H1 (cell line): ENCODE data around the gene DET1. TPM values are rescaled to one million over a fixed set of nuclear protein-coding genes. Genes with fewer than 3 reads are reported as not detected.

Experiments
- CTCF ChIA-PET: fragments of 300-600 bp; sonication (Branson Sonifier 250); formaldehyde crosslinking; loops from one replicate; lab custom pipeline; 2021; ENCODE audit not compliant: partially characterized antibody; lab: Charles Lee
- POLR2A ChIA-PET: fragments of 300-600 bp; sonication (Branson Sonifier 250); formaldehyde crosslinking; loops from one replicate; lab custom pipeline; 2021; ENCODE audit warnings: inconsistent platforms; ENCODE audit not compliant: partially characterized antibody; lab: Charles Lee
- DNase-seq, 2 experiments: peaks; one replicate each; pipeline versions ENCODE4 v3.0.0 to v3.0.0-alpha.2; 2010 to 2022; ENCODE audit warnings: low spot score in 2 of 2, low read depth in 1 of 2, mixed read lengths in 1 of 2
- FAIRE-seq: peaks from 2 replicates; lab custom pipeline; 2011; peaks lifted over from hg19 to GRCh38; lab: Jason Lieb, UNC
- H2AFZ ChIP-seq: 2 replicates; pipeline ENCODE4 v1.8.1; 2012; ENCODE audit warnings: low read length, inconsistent platforms
- H2AK5ac ChIP-seq: 2 replicates; pipeline ENCODE4 v1.6.1; 2013; ENCODE audit warnings: low read depth, low read length
- H2BK120ac ChIP-seq: replicated peaks from 2 replicates; pipeline ENCODE3; 2013; ENCODE audit warnings: low read depth, low read length, inconsistent platforms
- H2BK12ac ChIP-seq: 2 replicates; pipeline ENCODE4 v1.6.1; 2013; ENCODE audit warnings: low read depth, low read length
- H2BK15ac ChIP-seq: 2 replicates; pipeline ENCODE4 v1.6.1; 2013; ENCODE audit warnings: low read length
- H2BK20ac ChIP-seq: 2 replicates; pipeline ENCODE4 v1.6.1; 2013; ENCODE audit warnings: low read length
- H2BK5ac ChIP-seq: 2 replicates; pipeline ENCODE4 v1.6.1; 2013; ENCODE audit warnings: low read depth, low read length
- H3K14ac ChIP-seq: 2 replicates; pipeline ENCODE4 v1.6.1; 2013; ENCODE audit warnings: inconsistent platforms; ENCODE audit not compliant: insufficient read length
- H3K18ac ChIP-seq: 2 replicates; pipeline ENCODE4 v1.6.1; 2013; ENCODE audit warnings: low read length; ENCODE audit errors: extremely low read depth
- H3K23ac ChIP-seq: 2 replicates; pipeline ENCODE4 v1.6.1; 2013; ENCODE audit warnings: inconsistent platforms; ENCODE audit not compliant: insufficient read length
- H3K23me2 ChIP-seq: 2 replicates; pipeline ENCODE4 v1.6.1; 2013; ENCODE audit warnings: low read depth, low read length
- H3K27ac ChIP-seq: 2 replicates; pipeline ENCODE4 v1.6.1; 2011; ENCODE audit warnings: low read depth, low read length, inconsistent platforms
- H3K27me3 ChIP-seq, 4 experiments: replicated peaks in 1 of 4; 1 replicate in 1 of 4; 2 replicates in 3 of 4; pipeline versions ENCODE4 v1.6.1 to v1.8.1; 2011 to 2013; ENCODE audit warnings: low read length in 3 of 4, mild to moderate bottlenecking in 3 of 4, inconsistent platforms in 2 of 4, mixed read lengths in 2 of 4, moderate library complexity in 1 of 4; ENCODE audit not compliant: control insufficient read depth in 3 of 4, insufficient read depth in 3 of 4; ENCODE audit errors: extremely low read depth in 1 of 4
- H3K36me3 ChIP-seq, 4 experiments: 2 replicates each; pipeline versions ENCODE4 v1.6.1 to v1.8.1; 2011 to 2013; ENCODE audit warnings: mild to moderate bottlenecking in 4 of 4, low read length in 3 of 4, moderate library complexity in 2 of 4, control low read depth in 1 of 4, inconsistent platforms in 1 of 4; ENCODE audit not compliant: insufficient read depth in 4 of 4, control insufficient read depth in 2 of 4
- H3K4ac ChIP-seq: replicated peaks from 2 replicates; pipeline ENCODE3; 2013; ENCODE audit warnings: low read length, low read depth, mixed read lengths, inconsistent platforms; ENCODE audit not compliant: insufficient read length
- H3K4me1 ChIP-seq, 4 experiments: replicated peaks in 1 of 4; 1 replicate in 1 of 4; 2 replicates in 3 of 4; pipeline versions ENCODE4 v1.6.1 to v1.8.1; 2011 to 2013; ENCODE audit warnings: low read length in 3 of 4, inconsistent platforms in 2 of 4, mixed read lengths in 1 of 4; ENCODE audit not compliant: insufficient read depth in 4 of 4, control insufficient read depth in 3 of 4
- H3K4me2 ChIP-seq, 2 experiments: 2 replicates each; pipeline versions ENCODE4 v1.6.1 to v1.8.1; 2011 to 2013; ENCODE audit warnings: low read depth in 2 of 2, low read length in 2 of 2, control low read depth in 1 of 2, inconsistent platforms in 1 of 2, mild to moderate bottlenecking in 1 of 2; ENCODE audit not compliant: insufficient read depth in 1 of 2
- H3K4me3 ChIP-seq, 4 experiments: fragments of 200-600, 300-600 bp in 1 of 4; sonication (generic), shearing (Covaris generic), sonication (Bioruptor Twin) in 1 of 4; 2 replicates each; pipeline versions ENCODE4 v1.5.1 to v1.8.1; 2011 to 2016; ENCODE audit warnings: low read length in 4 of 4, low read depth in 3 of 4, control low read depth in 2 of 4, inconsistent platforms in 2 of 4, mild to moderate bottlenecking in 2 of 4, mixed read lengths in 1 of 4, moderate library complexity in 1 of 4; ENCODE audit not compliant: insufficient read depth in 2 of 4; ENCODE audit errors: extremely low read depth in 1 of 4
- H3K56ac ChIP-seq: replicated peaks from 2 replicates; pipeline ENCODE3; 2013; ENCODE audit warnings: low read depth, mild to moderate bottlenecking, mixed read lengths, low read length, inconsistent platforms; ENCODE audit not compliant: insufficient read length
- H3K79me1 ChIP-seq: 2 replicates; pipeline ENCODE4 v1.6.1; 2013; ENCODE audit warnings: low read depth, low read length, control low read depth
- H3K79me2 ChIP-seq, 2 experiments: 2 replicates each; pipeline versions ENCODE4 v1.6.1 to v1.8.1; 2012 to 2013; ENCODE audit warnings: low read length in 2 of 2, mild to moderate bottlenecking in 2 of 2, inconsistent platforms in 1 of 2; ENCODE audit not compliant: insufficient read depth in 2 of 2, control insufficient read depth in 1 of 2
- H3K9ac ChIP-seq, 4 experiments: replicated peaks in 1 of 4; 1 replicate in 1 of 4; 2 replicates in 3 of 4; pipeline versions ENCODE4 v1.6.1 to v1.8.1; 2011 to 2013; ENCODE audit warnings: low read depth in 3 of 4, low read length in 3 of 4, control low read depth in 2 of 4, mild to moderate bottlenecking in 2 of 4, moderate library complexity in 2 of 4, inconsistent platforms in 1 of 4; ENCODE audit errors: extremely low read depth in 1 of 4
- H3K9me3 ChIP-seq, 2 experiments: 2 replicates each; pipeline versions ENCODE4 v1.6.1 to v1.8.1; 2012 to 2013; ENCODE audit warnings: mild to moderate bottlenecking in 2 of 2, moderate library complexity in 2 of 2, control low read depth in 1 of 2, inconsistent platforms in 1 of 2, low read depth in 1 of 2, low read length in 1 of 2, mixed read lengths in 1 of 2; ENCODE audit not compliant: insufficient read depth in 2 of 2
- H4K20me1 ChIP-seq, 2 experiments: replicated peaks in 1 of 2; 2 replicates each; pipeline versions ENCODE3 to v1.8.1; 2011 to 2013; ENCODE audit warnings: inconsistent platforms in 2 of 2, low read length in 2 of 2, mild to moderate bottlenecking in 1 of 2; ENCODE audit not compliant: insufficient read depth in 2 of 2, control insufficient read depth in 1 of 2
- H4K5ac ChIP-seq: 2 replicates; pipeline ENCODE4 v1.6.1; 2013; ENCODE audit warnings: low read length, low read depth, mixed read lengths, inconsistent platforms; ENCODE audit not compliant: insufficient read length
- H4K8ac ChIP-seq: 2 replicates; pipeline ENCODE4 v1.8.0; 2013; ENCODE audit warnings: mild to moderate bottlenecking, moderate library complexity, low read length, inconsistent platforms; ENCODE audit not compliant: insufficient read depth; ENCODE audit errors: extremely low read depth
- H4K91ac ChIP-seq: replicated peaks from 2 replicates; pipeline ENCODE3; 2013; ENCODE audit warnings: low read length, mixed read lengths, inconsistent platforms; ENCODE audit not compliant: insufficient read length
- ASH2L ChIP-seq: fragments of 200-600, 300-600 bp; sonication (generic); IDR thresholded peaks from one replicate; pipeline ENCODE4 v1.7.1; 2017; ENCODE audit warnings: low read length
- JUN ChIP-seq: IDR thresholded peaks from 2 replicates; pipeline ENCODE4 v1.6.1; 2011; ENCODE audit warnings: low read depth, mild to moderate bottlenecking, improper control_type of control experiment, low read length
- TCF12 ChIP-seq: IDR thresholded peaks from 2 replicates; pipeline ENCODE4 v1.6.1; 2011; ENCODE audit warnings: low read depth, mild to moderate bottlenecking, low read length
- polyA plus RNA-seq, 7 experiments: library from polyadenylated mRNA; depleted of rRNA in 3 of 7; stranded (reverse) in 5 of 7; unstranded in 2 of 7; fragments of >200 nt in 5 of 7; fragments of 200-250 nt in 2 of 7; gene quantifications; 1 replicate in 5 of 7; 2 replicates in 1 of 7; 4 replicates in 1 of 7; pipeline versions ENCODE4 v1.2.1 to v1.2.3, GENCODE V29; 2011 to 2013; ENCODE audit warnings: missing spikeins in 2 of 7, mixed read lengths in 2 of 7
- total RNA-seq: library from RNA; stranded (reverse); fragmentation: NEBNext Ultra II Directional; extraction: Animal tissue kit (Norgen Biotek cat#: 25700); gene quantifications from 2 replicates; pipeline ENCODE4 v1.2.1, GENCODE V29; 2021
- TF ChIP-seq, protein P1 (sequence below): IDR thresholded peaks from 2 replicates; pipeline ENCODE4 v1.6.1; 2012; ENCODE audit warnings: inconsistent platforms

DET1 gene
- total and polyA plus RNA-seq, 2 of the 8 experiments (the other 6 are each of a cell fraction or from before 2014, with no cell fraction given): 5.4 to 8.5 TPM

GRCh38 chr15:88525418-88525817 lies 21.1 kb downstream of the DET1 start:
- Histone ChIP-seq H2BK15ac (no peak overlapping the region), H3K14ac (no peak overlapping the region), H3K79me2 (no peaks in the 10 kb centered on the region), H3K27me3 (no peaks in the 10 kb centered on the region), H4K8ac (no peak overlapping the region), H2AFZ (no peak overlapping the region), H3K18ac (no peak overlapping the region), H2BK5ac (no peak overlapping the region), H3K27ac (no peak overlapping the region), H2BK20ac (no peak overlapping the region), H3K79me1 (no peaks in the 10 kb centered on the region), H3K23me2 (no peaks in the 10 kb centered on the region), H4K20me1 (no peaks in the 10 kb centered on the region), H4K5ac (no peak overlapping the region), H3K36me3 (peaks cover 0 to 12% (median 7%) of the 10 kb centered on the region in 4 experiments; a peak in 5 of 8 replicates), H3K23ac (no peak overlapping the region), H4K91ac (no peak overlapping the region), H3K4ac (no peak overlapping the region), H2BK12ac (no peak overlapping the region), H3K4me1 (no peaks in the 10 kb centered on the region), H3K9ac (no peak overlapping the region), H3K9me3 (peaks cover 0 to 10% of the 10 kb centered on the region in 2 experiments; a peak in 1 of 4 replicates), H3K4me2 (no peak overlapping the region), H3K56ac (no peak overlapping the region), H2BK120ac (no peak overlapping the region), H2AK5ac (no peak overlapping the region), H3K4me3 (no peak overlapping the region)
- DNase-seq (no peak), FAIRE-seq (no peak)
- POLR2A ChIA-PET: no interaction called here
- TF ChIP-seq ASH2L (no peak), TCF12 (no peak), JUN (no peak)
- TF ChIP-seq, protein P1, sequence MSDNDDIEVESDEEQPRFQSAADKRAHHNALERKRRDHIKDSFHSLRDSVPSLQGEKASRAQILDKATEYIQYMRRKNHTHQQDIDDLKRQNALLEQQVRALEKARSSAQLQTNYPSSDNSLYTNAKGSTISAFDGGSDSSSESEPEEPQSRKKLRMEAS: no peak
- CTCF ChIA-PET: no interaction called here
